ENCODE results near the gene CNN1. TPM values are rescaled to one million over a fixed set of nuclear protein-coding genes. Genes with fewer than 3 reads are reported as not detected.
"Not testable (repeated sequence)": the region's sequence is repeated elsewhere in the genome, so short reads cannot be mapped to it uniquely, and the experiment has no call there.

CNN1 gene
- total RNA-seq, 2 donors from 2014 or later, result not detected

DNA sequence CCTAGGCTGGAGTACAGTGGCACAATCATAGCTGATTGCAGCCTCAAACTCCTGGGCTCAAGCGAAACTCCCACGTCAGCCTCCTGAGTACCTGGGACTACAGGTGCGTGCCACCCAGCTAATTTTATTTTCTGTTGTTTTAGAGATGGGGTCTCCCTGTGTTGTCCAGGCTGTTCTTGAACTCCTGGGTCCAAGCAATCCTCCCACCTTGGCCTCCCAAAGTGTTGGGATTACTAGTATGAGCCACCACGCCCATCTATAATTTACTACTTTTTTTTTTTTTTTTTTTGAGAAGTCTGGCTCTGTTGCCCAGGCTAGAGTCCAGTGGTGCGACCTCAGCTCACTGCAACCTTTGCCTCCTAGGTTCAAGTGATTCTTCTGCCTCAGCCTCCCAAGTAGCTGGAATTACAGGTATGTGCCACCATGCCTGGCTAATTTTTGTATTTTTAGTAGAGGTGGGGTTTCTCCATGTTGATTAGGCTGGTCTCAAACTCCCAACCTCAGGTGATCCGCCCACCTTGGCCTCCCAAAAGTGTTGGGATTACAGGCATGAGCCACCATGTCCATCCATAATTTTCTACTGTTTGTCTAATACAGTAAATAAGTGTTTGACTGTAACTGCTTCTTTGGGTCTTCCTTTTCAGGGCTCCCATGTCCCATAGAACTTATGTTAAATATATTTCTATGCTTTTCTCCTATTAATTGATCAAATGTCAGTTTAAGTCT, 25.6 kb downstream of the CNN1 start:
- H3K36me3 Mint-ChIP-seq; H3K27me3 Mint-ChIP-seq; ATAC-seq; H3K9me3 Mint-ChIP-seq; H3K27ac Mint-ChIP-seq; DNase-seq (ENCODE audit: low spot score); H3K4me3 Mint-ChIP-seq: not testable (repeated sequence)
- peaks cover 28 to 29% of the 10 kb centered on the region in 2 donors for H3K4me1 Mint-ChIP-seq (ENCODE audit: low read depth in 2 of 2)

DNA sequence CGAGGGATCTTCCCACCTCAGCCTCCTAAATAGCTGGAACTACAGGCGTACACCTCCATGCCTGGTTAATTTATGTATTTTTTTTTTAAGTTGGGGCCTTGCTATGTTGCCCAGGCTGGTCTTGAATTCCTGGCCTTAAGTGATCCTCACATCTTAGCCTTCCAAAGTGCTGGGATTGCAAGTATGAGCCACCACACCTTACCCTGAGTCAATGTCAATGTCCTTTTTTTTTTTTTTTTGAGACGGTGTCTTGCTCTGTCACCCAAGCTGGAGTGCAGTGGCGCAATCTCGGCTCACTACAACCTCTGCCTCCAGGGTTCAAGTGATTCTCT, 27.0 kb downstream of the CNN1 start:
- H3K4me3 Mint-ChIP-seq; DNase-seq (ENCODE audit: low spot score); H3K27ac Mint-ChIP-seq; ATAC-seq; H3K27me3 Mint-ChIP-seq; H3K9me3 Mint-ChIP-seq; H3K36me3 Mint-ChIP-seq: not testable (repeated sequence)
- H3K4me1 Mint-ChIP-seq (ENCODE audit: low read depth in 2 of 2), result peaks cover 19 to 21% of the 10 kb centered on the region in 2 donors

GRCh38 chr19:11566164-11566563, 27.5 kb downstream of the CNN1 start:
- ATAC-seq (no peak), DNase-seq (ENCODE audit: low spot score) (no peak)
- H3K4me3 Mint-ChIP-seq, result no peak overlapping the region
- H3K9me3 Mint-ChIP-seq, result no peaks in the 10 kb centered on the region
- no peak overlapping the region for H3K27ac Mint-ChIP-seq
- H3K36me3 Mint-ChIP-seq, result no peaks in the 10 kb centered on the region
- H3K27me3 Mint-ChIP-seq, result no peaks in the 10 kb centered on the region
- H3K4me1 Mint-ChIP-seq (ENCODE audit: low read depth in 2 of 2), result peaks cover 17 to 18% of the 10 kb centered on the region in 2 donors

GRCh38 chr19:11570039-11570462, 31.4 kb downstream of the CNN1 start:
- H3K27ac Mint-ChIP-seq, result no peak overlapping the region
- DNase-seq (ENCODE audit: low spot score) (no peak), ATAC-seq (no peak)
- no peak overlapping the region for H3K4me3 Mint-ChIP-seq
- peaks cover 12 to 13% of the 10 kb centered on the region in 2 donors for H3K4me1 Mint-ChIP-seq (ENCODE audit: low read depth in 2 of 2)
- no peaks in the 10 kb centered on the region for H3K36me3 Mint-ChIP-seq
- no peaks in the 10 kb centered on the region for H3K27me3 Mint-ChIP-seq
- no peaks in the 10 kb centered on the region for H3K9me3 Mint-ChIP-seq

DNA sequence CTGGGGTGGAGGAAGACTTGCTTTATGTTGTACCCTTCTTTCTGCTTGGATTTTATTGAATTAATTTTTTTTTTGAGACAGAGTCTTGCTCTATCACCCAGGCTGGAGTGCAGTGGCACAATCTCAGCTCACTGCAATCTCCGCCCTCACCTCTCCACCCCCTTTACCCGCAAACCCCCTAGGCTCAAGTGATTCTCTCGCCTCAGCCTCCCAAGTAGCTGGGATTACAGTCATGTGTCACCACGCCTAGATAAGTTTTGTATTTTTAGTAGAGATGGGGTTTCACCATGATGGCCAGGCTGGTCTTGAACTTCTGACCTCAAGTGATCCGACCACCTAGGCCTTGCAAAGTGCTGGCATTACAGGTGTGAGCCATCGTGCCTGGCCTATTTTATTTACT, 34.7 kb downstream of the CNN1 start:
- not testable (repeated sequence) for H3K4me1 Mint-ChIP-seq (ENCODE audit: low read depth in 2 of 2); H3K36me3 Mint-ChIP-seq; ATAC-seq; H3K27ac Mint-ChIP-seq; H3K4me3 Mint-ChIP-seq; H3K27me3 Mint-ChIP-seq; DNase-seq (ENCODE audit: low spot score); H3K9me3 Mint-ChIP-seq

- not testable (repeated sequence) for H3K27me3 Mint-ChIP-seq; H3K4me1 Mint-ChIP-seq (ENCODE audit: low read depth in 2 of 2); H3K27ac Mint-ChIP-seq; H3K4me3 Mint-ChIP-seq; DNase-seq (ENCODE audit: low spot score); ATAC-seq; H3K36me3 Mint-ChIP-seq; H3K9me3 Mint-ChIP-seq
Observed at GRCh38 chr19:11573763-11574162, 35.1 kb downstream of the CNN1 start.

- H3K4me1 Mint-ChIP-seq (ENCODE audit: low read depth in 2 of 2), result peaks cover 0 to 2% of the 10 kb centered on the region in 2 donors
- H3K4me3 Mint-ChIP-seq, result no peak overlapping the region
- no peaks in the 10 kb centered on the region for H3K36me3 Mint-ChIP-seq
- DNase-seq (ENCODE audit: low spot score) (no peak), ATAC-seq (no peak)
- no peak overlapping the region for H3K27ac Mint-ChIP-seq
- no peaks in the 10 kb centered on the region for H3K9me3 Mint-ChIP-seq
- no peaks in the 10 kb centered on the region for H3K27me3 Mint-ChIP-seq
Observed at GRCh38 chr19:11574689-11575088, 36.0 kb downstream of the CNN1 start.

DNA sequence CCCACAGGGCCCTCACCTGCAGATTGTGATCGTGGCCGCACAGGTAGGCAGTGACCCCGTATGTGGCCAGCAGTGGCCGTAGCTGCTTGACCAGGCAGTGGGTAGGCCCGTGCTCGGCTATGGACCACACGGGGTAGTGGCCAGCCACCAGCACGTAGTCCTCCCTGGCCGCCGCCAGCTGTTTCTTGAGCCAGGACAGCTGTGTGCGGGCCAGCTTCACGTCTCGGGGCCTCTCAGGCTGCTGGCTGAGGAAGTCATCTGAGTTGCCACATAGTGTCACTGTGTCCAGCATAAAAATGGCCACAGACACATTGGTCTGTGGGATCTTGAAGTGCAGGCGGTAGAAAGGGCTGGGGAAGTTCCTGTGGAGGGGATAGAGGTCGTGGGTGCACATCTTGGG, 37.6 kb downstream of the CNN1 start:
- Mint-ChIP-seq H3K9me3 (no peaks in the 10 kb centered on the region), H3K36me3 (no peaks in the 10 kb centered on the region), H3K27me3 (no peaks in the 10 kb centered on the region), H3K4me1 (ENCODE audit: low read depth in 2 of 2) (peaks cover 5 to 7% of the 10 kb centered on the region in 2 donors), H3K4me3 (no peak overlapping the region), H3K27ac (no peak overlapping the region)
- no peak for DNase-seq (ENCODE audit: low spot score)
- ATAC-seq, result no peak

- Mint-ChIP-seq H3K9me3 (no peaks in the 10 kb centered on the region), H3K36me3 (no peaks in the 10 kb centered on the region), H3K4me1 (ENCODE audit: low read depth in 2 of 2) (peaks cover 12 to 14% of the 10 kb centered on the region in 2 donors), H3K27ac (no peak within 1 kb of the TSS), H3K27me3 (no peaks in the 10 kb centered on the region), H3K4me3 (peak within 1 kb of the TSS; percentile 53)
- no peak for DNase-seq (ENCODE audit: low spot score)
- ATAC-seq, result no peak
Observed at GRCh38 chr19:11577451-11578257, 39.0 kb downstream of the CNN1 start, which contains the start of gene ACP5. Gene ACP5 (minus strand): TSS chr19:11577645. CDS start chr19:11577317, 328 bp downstream.

DNA sequence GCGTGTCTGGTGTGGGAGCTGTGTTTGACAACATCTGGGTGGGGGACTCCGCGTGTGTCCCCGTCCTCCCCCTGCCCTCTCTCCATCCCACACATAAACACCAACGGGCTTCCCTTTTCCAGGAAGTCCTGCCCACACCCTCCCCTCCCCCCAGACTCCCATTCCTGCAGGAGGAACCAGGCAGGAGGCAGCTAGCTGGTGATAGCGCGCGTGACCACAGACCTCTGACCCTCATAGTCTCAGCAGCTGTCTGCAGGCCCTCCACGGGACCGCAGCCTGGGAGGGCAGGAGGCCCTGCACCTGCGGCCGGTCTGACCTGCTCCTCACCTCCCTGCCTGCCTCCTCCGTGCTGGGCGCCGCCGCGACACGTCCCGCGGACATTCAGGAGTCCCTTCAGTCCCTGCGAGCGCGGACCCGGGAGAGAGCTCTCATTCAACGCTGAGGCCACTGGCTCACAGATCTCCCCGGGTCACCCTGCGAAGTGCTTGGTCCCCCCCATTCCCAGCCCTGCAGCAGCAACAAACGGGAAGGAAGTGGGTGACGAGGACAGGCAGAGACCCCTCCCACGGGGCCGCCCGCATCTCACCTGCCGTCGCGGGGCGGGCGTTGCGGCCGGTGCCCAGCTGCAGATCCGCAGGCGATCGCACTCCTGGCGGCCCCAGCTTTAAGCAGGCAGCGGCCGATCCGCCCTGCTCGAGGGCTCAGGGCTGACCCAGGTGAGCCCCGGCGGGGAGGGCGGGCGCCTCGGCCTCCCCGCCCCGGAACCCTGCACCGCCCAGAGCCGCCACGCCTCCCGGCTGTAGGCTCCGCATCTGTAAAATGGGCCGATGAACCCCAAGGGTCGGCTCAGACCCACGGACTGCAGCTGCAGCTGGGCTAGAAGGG, 39.8 kb downstream of the CNN1 start:
- no peaks in the 10 kb centered on the region for H3K36me3 Mint-ChIP-seq
- no peak for DNase-seq (ENCODE audit: low spot score)
- H3K27ac Mint-ChIP-seq, result no peak overlapping the region
- peaks cover 12 to 14% of the 10 kb centered on the region in 2 donors for H3K4me1 Mint-ChIP-seq (ENCODE audit: low read depth in 2 of 2)
- peak overlapping the region; percentile 82 for H3K4me3 Mint-ChIP-seq
- H3K9me3 Mint-ChIP-seq, result no peaks in the 10 kb centered on the region
- no peaks in the 10 kb centered on the region for H3K27me3 Mint-ChIP-seq
- peak; percentile 63 for ATAC-seq

GRCh38 chr19:11580116-11580515, 41.5 kb downstream of the CNN1 start:
- ATAC-seq, result no peak
- no peak overlapping the region for H3K27ac Mint-ChIP-seq
- no peaks in the 10 kb centered on the region for H3K36me3 Mint-ChIP-seq
- peak overlapping the region; percentile 27 for H3K4me3 Mint-ChIP-seq
- no peak for DNase-seq (ENCODE audit: low spot score)
- H3K9me3 Mint-ChIP-seq, result no peaks in the 10 kb centered on the region
- H3K4me1 Mint-ChIP-seq (ENCODE audit: low read depth in 2 of 2), result peaks cover 12 to 14% of the 10 kb centered on the region in 2 donors
- H3K27me3 Mint-ChIP-seq, result no peaks in the 10 kb centered on the region

DNA sequence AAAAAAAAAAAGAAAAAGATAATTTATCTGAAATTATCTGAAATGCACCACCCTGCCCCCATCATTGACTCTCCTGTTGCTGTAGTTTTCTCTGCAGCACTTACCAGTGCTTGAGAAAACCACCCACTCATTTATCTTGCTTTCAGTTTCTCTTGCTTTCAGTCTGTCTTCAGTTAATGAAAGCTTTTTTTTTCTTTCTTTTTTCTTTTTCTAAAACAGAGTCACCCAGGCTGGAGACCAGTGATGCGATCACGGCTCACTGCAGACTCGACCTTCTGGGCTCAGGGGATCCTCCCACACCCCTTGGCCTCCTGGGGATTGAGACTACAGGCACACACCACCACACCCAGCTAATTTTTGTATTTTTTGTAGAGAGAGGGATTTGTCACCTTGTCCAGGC, 43.1 kb downstream of the CNN1 start:
- H3K27ac Mint-ChIP-seq, result peak overlapping the region; percentile 82 to 88
- DNase-seq (ENCODE audit: low spot score) (no peak), ATAC-seq (peak; percentile 78 to 88)
- no peaks in the 10 kb centered on the region for H3K36me3 Mint-ChIP-seq
- H3K4me3 Mint-ChIP-seq, result peak overlapping the region; percentile 87
- H3K9me3 Mint-ChIP-seq, result no peaks in the 10 kb centered on the region
- H3K4me1 Mint-ChIP-seq (ENCODE audit: low read depth in 2 of 2), result peaks cover 12 to 14% of the 10 kb centered on the region in 2 donors
- H3K27me3 Mint-ChIP-seq, result no peaks in the 10 kb centered on the region

DNA sequence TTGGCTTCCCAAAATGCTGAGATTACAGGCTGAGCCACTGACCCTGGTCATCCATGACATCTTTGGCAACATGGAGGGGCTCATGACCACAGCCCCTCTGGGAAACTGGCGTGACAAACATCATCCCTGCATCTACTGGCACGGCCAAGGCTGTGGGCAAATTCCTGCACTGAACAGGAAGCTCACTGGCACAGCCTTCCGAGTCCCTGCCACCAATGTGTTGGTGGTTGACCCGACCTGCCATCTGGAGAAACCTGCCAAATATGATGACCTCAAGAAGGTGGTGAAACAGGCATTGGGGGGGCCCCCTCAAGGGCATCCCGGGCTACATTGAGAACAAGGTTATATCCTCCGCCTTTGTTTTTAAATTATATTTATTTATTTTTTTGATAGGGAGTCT, 47.7 kb downstream of the CNN1 start:
- H3K27ac Mint-ChIP-seq, result no peak overlapping the region
- no peaks in the 10 kb centered on the region for H3K36me3 Mint-ChIP-seq

More for the DNA sequence above, 47.7 kb downstream of the CNN1 start:
- H3K4me3 Mint-ChIP-seq, result no peak overlapping the region
- H3K27me3 Mint-ChIP-seq, result no peaks in the 10 kb centered on the region
- DNase-seq (ENCODE audit: low spot score) (no peak), ATAC-seq (no peak)
- H3K9me3 Mint-ChIP-seq, result no peaks in the 10 kb centered on the region
- peaks cover 16 to 20% of the 10 kb centered on the region in 2 donors for H3K4me1 Mint-ChIP-seq (ENCODE audit: low read depth in 2 of 2)

All from natural killer cell treated with Interleukin-12 subunit alpha and Interleukin-12 subunit beta and Interleukin-15 and Interleukin-18, amount 100 ng/mL, for 72 hours (primary cell).